Keratinocyte (primary cell): ENCODE measurements around the gene KMT2C.
"Not testable (repeated sequence)": the region's sequence is repeated elsewhere in the genome, so short reads cannot be mapped to it uniquely, and the experiment has no call there.

Source experiments
- CTCF ChIP-seq, 3 experiments: IDR thresholded peaks in 1 of 3; conservative IDR thresholded peaks in 1 of 3; optimal IDR thresholded peaks in 1 of 3; 2 replicates in 2 of 3; 3 replicates in 1 of 3; pipeline versions ENCODE3 to v1.5.1; 2011; ENCODE audit warnings: low read length in 3 of 3, mild to moderate bottlenecking in 3 of 3, moderate library complexity in 2 of 3, control low read depth in 1 of 3, inconsistent platforms in 1 of 3; ENCODE audit not compliant: insufficient read depth in 2 of 3; ENCODE audit errors: extremely low read depth in 1 of 3
- EZH2 ChIP-seq: IDR thresholded peaks from one replicate; pipeline ENCODE4 v1.6.1; 2012; ENCODE audit warnings: inconsistent platforms, mild to moderate bottlenecking, low read length, moderate library complexity

- not testable (repeated sequence) for TF ChIP-seq EZH2; CTCF (optimal IDR thresholded peaks at IDR 0.05 in 1 of 3, IDR thresholded peaks at IDR 0.05 in 1 of 3, conservative IDR thresholded peaks at IDR 0.05 in 1 of 3; ENCODE audit: extremely low read depth in 1 of 3, insufficient read depth in 2 of 3, low read length in 3 of 3)
Observed at GRCh38 chr7:152266859-152267258, 168.9 kb downstream of the KMT2C start.
